Hepatocyte (in vitro differentiated cells): ENCODE data around the gene C6. TPM values are rescaled to one million over a fixed set of nuclear protein-coding genes. Genes with fewer than 3 reads are reported as not detected.

Experiments used
- DNase-seq: peaks from one replicate; pipeline ENCODE4 v3.0.0-alpha.2; 2016; ENCODE audit warnings: low spot score
- H2AFZ ChIP-seq: fragments of 200-600 bp; sonication (generic); 2 replicates; pipeline ENCODE4 v1.6.0; 2016; ENCODE audit warnings: antibody characterized with exemption, mild to moderate bottlenecking
- H3K27ac ChIP-seq: fragments of 200-600 bp; sonication (generic); 2 replicates; pipeline ENCODE4 v1.5.1; 2016; ENCODE audit warnings: mild to moderate bottlenecking
- H3K27me3 ChIP-seq: fragments of 200-600 bp; sonication (generic); 2 replicates; pipeline ENCODE4 v1.6.1; 2016
- H3K36me3 ChIP-seq: fragments of 200-600 bp; sonication (generic); replicated peaks from 2 replicates; pipeline ENCODE4 v1.5.1; 2016; ENCODE audit warnings: low read depth; ENCODE audit not compliant: insufficient read depth
- H3K4me1 ChIP-seq: fragments of 200-600 bp; sonication (generic); 2 replicates; pipeline ENCODE4 v1.5.1; 2016; ENCODE audit warnings: mild to moderate bottlenecking, moderate library complexity; ENCODE audit not compliant: insufficient read depth
- H3K4me2 ChIP-seq: fragments of 200-600 bp; sonication (generic); 2 replicates; pipeline ENCODE4 v1.6.0; 2016
- H3K4me3 ChIP-seq: fragments of 200-600 bp; sonication (generic); 2 replicates; pipeline ENCODE4 v1.5.1; 2016; ENCODE audit warnings: mild to moderate bottlenecking
- H3K79me2 ChIP-seq: fragments of 200-600 bp; sonication (generic); 2 replicates; pipeline ENCODE4 v1.6.0; 2017; ENCODE audit warnings: mild to moderate bottlenecking
- H3K9me2 ChIP-seq: fragments of 200-600 bp; sonication (generic); replicated peaks from 2 replicates; pipeline ENCODE4 v1.6.0; 2017; ENCODE audit warnings: mild to moderate bottlenecking; ENCODE audit not compliant: insufficient read depth
- H3K9me3 ChIP-seq: fragments of 200-600 bp; sonication (generic); 2 replicates; pipeline ENCODE4 v1.5.1; 2016; ENCODE audit warnings: low read depth, mild to moderate bottlenecking
- H4K20me1 ChIP-seq: fragments of 200-600 bp; sonication (generic); 2 replicates; pipeline ENCODE4 v1.6.0; 2016; ENCODE audit warnings: mild to moderate bottlenecking; ENCODE audit not compliant: insufficient read depth, poor library complexity, severe bottlenecking
- CTCF ChIP-seq: fragments of 200-600 bp; sonication (generic); IDR thresholded peaks from 2 replicates; pipeline ENCODE4 v1.5.1; 2016; ENCODE audit warnings: antibody characterized with exemption, mild to moderate bottlenecking; ENCODE audit not compliant: poor library complexity
- EZH2 ChIP-seq: fragments of 200-600 bp; sonication (generic); IDR thresholded peaks from 2 replicates; pipeline ENCODE4 v1.6.1; 2016; ENCODE audit warnings: antibody characterized with exemption, mild to moderate bottlenecking, borderline replicate concordance
- EZH2phosphoT487 ChIP-seq: fragments of 200-600 bp; sonication (generic); IDR thresholded peaks from one replicate; pipeline ENCODE4 v1.6.1; 2018; ENCODE audit warnings: antibody characterized with exemption, mild to moderate bottlenecking, low read depth, moderate library complexity; ENCODE audit not compliant: unreplicated experiment, severe bottlenecking
- WGBS: methylation state at CpG from one replicate; pipeline ENCODE4 v1.1.6; 2016; ENCODE audit warnings: low lambda C conversion rate; ENCODE audit errors: missing lambda C conversion rate; 5-methylcytosine and 5-hydroxymethylcytosine counted together
- polyA plus RNA-seq: library from polyadenylated mRNA; unstranded; fragments of >200 nt; fragmentation: Nextera tagmentation; extraction: Ambion mirVana; gene quantifications from 2 replicates; pipeline ENCODE4 v1.2.1, GENCODE V29; 2016
- total RNA-seq: library from RNA; depleted of rRNA; stranded (reverse); fragments of >200 nt; gene quantifications from 2 replicates; pipeline ENCODE4 v1.2.3, GENCODE V29; 2014

The C6 gene
- total and polyA plus RNA-seq, 2 experiments from 2014 or later, result 16.2 to 37.2 TPM

- Histone ChIP-seq H3K4me1 (no peaks in the 10 kb centered on the region), H3K9me2 (no peaks in the 10 kb centered on the region), H3K36me3 (no peaks in the 10 kb centered on the region), H3K4me3 (no peak overlapping the region), H2AFZ (no peak overlapping the region), H3K4me2 (no peak overlapping the region), H3K79me2 (no peaks in the 10 kb centered on the region), H3K27me3 (no peaks in the 10 kb centered on the region), H3K27ac (no peak overlapping the region), H3K9me3 (no peaks in the 10 kb centered on the region), H4K20me1 (no peaks in the 10 kb centered on the region)
- TF ChIP-seq EZH2, result no peak
- TF ChIP-seq CTCF, result no peak
- TF ChIP-seq EZH2phosphoT487, result no peak
- whole genome bisulfite sequencing, result 92% methylated on average over 2 of the region's 2 CpGs
- DNase-seq, result no peak
These were observed 100.6 kb downstream of the C6 start for GRCh38 chr5:41112486-41113455.

- H3K9me3 ChIP-seq, result no peaks in the 10 kb centered on the region
- no peaks in the 10 kb centered on the region for H4K20me1 ChIP-seq
- no peak overlapping the region for H3K27ac ChIP-seq
- no peak for DNase-seq
- no peak overlapping the region for H2AFZ ChIP-seq
- H3K36me3 ChIP-seq, result no peaks in the 10 kb centered on the region
- no peaks in the 10 kb centered on the region for H3K27me3 ChIP-seq
- no peaks in the 10 kb centered on the region for H3K79me2 ChIP-seq
- no peaks in the 10 kb centered on the region for H3K9me2 ChIP-seq
- TF ChIP-seq EZH2 (no peak), CTCF (no peak), EZH2phosphoT487 (no peak)
- no peak overlapping the region for H3K4me3 ChIP-seq
- no peaks in the 10 kb centered on the region for H3K4me1 ChIP-seq
- H3K4me2 ChIP-seq, result no peak overlapping the region
These were observed 104.1 kb downstream of the C6 start for GRCh38 chr5:41109186-41109585.

GRCh38 chr5:41102341-41102740 lies 111.0 kb downstream of the C6 start:
- Histone ChIP-seq H3K27ac (no peak overlapping the region), H3K4me3 (no peak overlapping the region), H3K36me3 (no peaks in the 10 kb centered on the region), H2AFZ (no peak overlapping the region), H4K20me1 (no peaks in the 10 kb centered on the region), H3K9me3 (no peaks in the 10 kb centered on the region), H3K4me1 (no peaks in the 10 kb centered on the region), H3K79me2 (no peaks in the 10 kb centered on the region), H3K27me3 (no peaks in the 10 kb centered on the region), H3K9me2 (no peaks in the 10 kb centered on the region), H3K4me2 (no peak overlapping the region)
- DNase-seq, result no peak
- TF ChIP-seq EZH2phosphoT487 (no peak), CTCF (no peak)
